ENCODE results near the gene SKAP2.

SKAP2 gene

DNA sequence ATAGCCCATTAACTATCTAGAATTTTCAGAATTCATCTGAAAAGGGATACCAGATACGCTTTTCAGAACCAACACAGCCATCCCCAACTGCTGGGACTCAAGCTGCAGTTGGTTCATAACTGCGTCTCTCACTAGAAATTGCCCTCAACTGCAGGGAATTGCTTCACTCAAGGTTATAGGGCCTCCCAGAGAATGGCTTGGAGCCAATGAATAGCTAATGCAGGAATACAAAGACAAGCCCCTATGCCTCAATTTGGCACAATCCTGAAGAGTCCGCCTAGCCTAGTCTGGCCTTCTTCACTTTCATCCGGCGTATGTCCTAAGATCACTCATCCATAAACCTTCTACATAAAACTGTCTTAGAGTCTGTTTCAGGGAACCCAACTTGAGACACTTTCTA, 164.0 kb downstream of the SKAP2 start:
- Histone ChIP-seq H3K27ac (no peak overlapping the region), H3K4me3 (ENCODE audit: low read depth in 1 of 2, low read length in 1 of 2) (no peak overlapping the region), H3K4me1 (ENCODE audit: control insufficient read depth in 1 of 2, insufficient read depth in 1 of 2, low read depth in 1 of 2, low read length in 1 of 2) (no peaks in the 10 kb centered on the region), H3K36me3 (peaks cover 20% of the 10 kb centered on the region), H3K9me3 (no peaks in the 10 kb centered on the region), H3K27me3 (no peaks in the 10 kb centered on the region)
- TF ChIP-seq, protein P1, sequence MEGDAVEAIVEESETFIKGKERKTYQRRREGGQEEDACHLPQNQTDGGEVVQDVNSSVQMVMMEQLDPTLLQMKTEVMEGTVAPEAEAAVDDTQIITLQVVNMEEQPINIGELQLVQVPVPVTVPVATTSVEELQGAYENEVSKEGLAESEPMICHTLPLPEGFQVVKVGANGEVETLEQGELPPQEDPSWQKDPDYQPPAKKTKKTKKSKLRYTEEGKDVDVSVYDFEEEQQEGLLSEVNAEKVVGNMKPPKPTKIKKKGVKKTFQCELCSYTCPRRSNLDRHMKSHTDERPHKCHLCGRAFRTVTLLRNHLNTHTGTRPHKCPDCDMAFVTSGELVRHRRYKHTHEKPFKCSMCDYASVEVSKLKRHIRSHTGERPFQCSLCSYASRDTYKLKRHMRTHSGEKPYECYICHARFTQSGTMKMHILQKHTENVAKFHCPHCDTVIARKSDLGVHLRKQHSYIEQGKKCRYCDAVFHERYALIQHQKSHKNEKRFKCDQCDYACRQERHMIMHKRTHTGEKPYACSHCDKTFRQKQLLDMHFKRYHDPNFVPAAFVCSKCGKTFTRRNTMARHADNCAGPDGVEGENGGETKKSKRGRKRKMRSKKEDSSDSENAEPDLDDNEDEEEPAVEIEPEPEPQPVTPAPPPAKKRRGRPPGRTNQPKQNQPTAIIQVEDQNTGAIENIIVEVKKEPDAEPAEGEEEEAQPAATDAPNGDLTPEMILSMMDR (IDR thresholded peaks at IDR 0.05): no peak

DNA sequence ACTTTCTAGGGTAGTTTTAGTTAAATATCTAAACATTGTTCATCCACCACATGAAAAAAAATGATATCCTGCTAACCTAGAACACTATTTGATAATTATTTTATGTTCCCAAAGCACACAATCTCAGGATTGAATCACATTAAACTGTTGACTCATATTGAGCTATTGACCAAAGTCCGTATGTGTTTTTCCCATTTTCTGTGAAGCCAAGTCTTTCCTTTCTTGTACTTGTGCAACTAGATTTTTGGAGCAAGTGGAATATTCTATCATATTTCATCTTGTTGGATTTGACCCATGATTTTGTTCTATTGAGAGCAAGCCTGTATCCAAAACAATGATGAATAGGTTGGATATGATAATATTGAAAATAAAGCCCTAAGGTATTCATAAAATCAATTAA, 164.6 kb downstream of the SKAP2 start:
- Histone ChIP-seq H3K9me3 (no peaks in the 10 kb centered on the region), H3K27me3 (no peaks in the 10 kb centered on the region), H3K36me3 (peaks cover 22% of the 10 kb centered on the region), H3K27ac (no peak overlapping the region), H3K4me3 (ENCODE audit: low read depth in 1 of 2, low read length in 1 of 2) (no peak overlapping the region), H3K4me1 (ENCODE audit: control insufficient read depth in 1 of 2, insufficient read depth in 1 of 2, low read depth in 1 of 2, low read length in 1 of 2) (no peaks in the 10 kb centered on the region)
- TF ChIP-seq, protein P1 (IDR thresholded peaks at IDR 0.05): no peak

DNA sequence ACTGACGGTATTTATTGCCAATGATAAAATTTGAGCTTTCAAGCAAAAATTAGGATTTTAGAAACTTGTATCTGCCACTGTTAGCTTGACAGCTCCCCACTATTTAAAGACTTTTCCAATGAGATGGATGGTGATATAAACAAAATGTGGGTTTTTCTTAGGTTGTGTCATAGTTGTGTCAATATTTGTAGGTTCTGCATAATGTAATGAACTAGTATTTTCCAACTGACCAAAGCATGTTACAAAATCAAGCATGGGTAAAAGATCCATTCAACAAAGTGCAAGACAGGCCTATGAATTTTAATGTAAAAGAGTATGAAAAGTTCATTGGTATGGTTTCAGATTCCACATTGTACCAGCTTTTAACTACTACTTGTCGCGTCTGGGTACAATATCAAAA, 165.6 kb downstream of the SKAP2 start:
- no peaks in the 10 kb centered on the region for H3K4me1 ChIP-seq (ENCODE audit: control insufficient read depth in 1 of 2, insufficient read depth in 1 of 2, low read depth in 1 of 2, low read length in 1 of 2)
- TF ChIP-seq, protein P1 (IDR thresholded peaks at IDR 0.05): no peak
- H3K4me3 ChIP-seq (ENCODE audit: low read depth in 1 of 2, low read length in 1 of 2): no peak overlapping the region
- H3K27me3 ChIP-seq: no peaks in the 10 kb centered on the region
- no peak overlapping the region for H3K27ac ChIP-seq
- peaks cover 22% of the 10 kb centered on the region for H3K36me3 ChIP-seq
- no peaks in the 10 kb centered on the region for H3K9me3 ChIP-seq

DNA sequence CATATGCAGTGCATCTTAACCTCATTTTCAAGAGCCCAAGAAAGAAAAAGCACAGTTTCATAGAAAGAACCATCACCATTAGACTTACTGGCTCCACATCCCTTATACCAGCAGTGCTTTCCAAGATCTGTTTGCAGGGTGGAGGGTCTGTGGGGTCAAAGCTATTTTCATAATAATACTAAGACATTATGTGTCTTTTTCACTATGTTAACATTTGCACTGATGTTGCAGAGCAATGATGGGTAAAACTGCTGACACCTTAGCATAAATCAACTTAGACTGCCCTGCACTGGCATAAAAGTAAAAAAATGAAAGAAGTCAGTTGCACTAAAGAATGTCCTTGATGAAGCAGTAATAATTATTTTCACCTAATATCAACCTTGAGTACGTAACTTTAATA, 166.2 kb downstream of the SKAP2 start:
- no peaks in the 10 kb centered on the region for H3K27me3 ChIP-seq
- H3K9me3 ChIP-seq: no peaks in the 10 kb centered on the region
- H3K4me1 ChIP-seq (ENCODE audit: control insufficient read depth in 1 of 2, insufficient read depth in 1 of 2, low read depth in 1 of 2, low read length in 1 of 2): no peaks in the 10 kb centered on the region
- H3K4me3 ChIP-seq (ENCODE audit: low read depth in 1 of 2, low read length in 1 of 2): no peak overlapping the region
- TF ChIP-seq, protein P1 (IDR thresholded peaks at IDR 0.05): no peak
- H3K36me3 ChIP-seq: peaks cover 22% of the 10 kb centered on the region
- no peak overlapping the region for H3K27ac ChIP-seq

DNA sequence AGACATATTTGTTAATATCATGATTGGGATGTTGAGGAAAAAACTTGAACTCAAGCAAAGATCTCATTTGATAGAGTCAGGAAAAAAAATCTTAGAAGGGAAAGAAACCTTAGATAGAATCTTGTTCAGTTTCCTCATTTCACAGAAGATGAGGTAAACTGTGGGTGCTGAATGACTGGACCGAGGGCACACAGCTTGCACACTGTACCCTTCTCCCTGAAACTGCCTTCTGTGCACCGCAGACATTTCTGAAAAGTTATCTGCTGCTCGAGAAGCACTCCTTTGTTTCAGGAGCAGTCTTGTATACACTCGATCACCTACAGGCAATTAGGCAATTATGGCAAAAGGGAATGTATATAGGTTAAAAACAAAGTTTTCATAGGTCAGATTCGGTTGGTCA, 167.4 kb downstream of the SKAP2 start:
- no peaks in the 10 kb centered on the region for H3K9me3 ChIP-seq
- TF ChIP-seq, protein P1 (IDR thresholded peaks at IDR 0.05): no peak

DNA sequence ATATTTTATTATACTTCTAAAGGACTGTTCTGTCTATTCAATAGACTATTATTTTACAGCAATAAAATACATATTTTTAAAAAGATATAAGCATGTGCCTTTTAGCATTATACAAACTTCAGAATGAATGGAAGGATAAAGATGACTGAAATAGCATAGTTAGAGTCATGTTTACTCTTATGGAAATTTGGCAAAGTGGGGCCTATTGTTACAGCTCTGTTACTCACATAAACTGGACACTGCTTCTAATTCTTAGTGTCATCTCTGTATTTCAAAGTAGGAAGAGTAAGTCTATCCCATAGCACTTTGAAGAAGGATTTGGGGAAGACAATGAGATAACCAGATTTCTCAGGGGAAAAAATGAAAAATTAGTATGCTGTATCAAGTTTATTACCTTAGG, 168.2 kb downstream of the SKAP2 start:
- Histone ChIP-seq H3K4me1 (ENCODE audit: control insufficient read depth in 1 of 2, insufficient read depth in 1 of 2, low read depth in 1 of 2, low read length in 1 of 2) (no peaks in the 10 kb centered on the region), H3K9me3 (no peaks in the 10 kb centered on the region), H3K4me3 (ENCODE audit: low read depth in 1 of 2, low read length in 1 of 2) (no peak overlapping the region), H3K27me3 (no peaks in the 10 kb centered on the region), H3K36me3 (peaks cover 11% of the 10 kb centered on the region), H3K27ac (no peak overlapping the region)
- TF ChIP-seq, protein P1 (IDR thresholded peaks at IDR 0.05): no peak

More for the DNA sequence above, 167.4 kb downstream of the SKAP2 start:
- H3K27ac ChIP-seq: no peak overlapping the region
- H3K4me1 ChIP-seq (ENCODE audit: control insufficient read depth in 1 of 2, insufficient read depth in 1 of 2, low read depth in 1 of 2, low read length in 1 of 2): no peaks in the 10 kb centered on the region
- H3K27me3 ChIP-seq: no peaks in the 10 kb centered on the region
- no peak overlapping the region for H3K4me3 ChIP-seq (ENCODE audit: low read depth in 1 of 2, low read length in 1 of 2)
- H3K36me3 ChIP-seq: peaks cover 11% of the 10 kb centered on the region
